IPS-11a (cell line): Measurements from ENCODE around the gene BCCIP.

Experiments used
- H3K4me3 ChIP-seq: one replicate; pipeline ENCODE4 v1.5.1; 2013; ENCODE audit warnings: low read depth, low read length, control low read depth

The BCCIP gene

DNA sequence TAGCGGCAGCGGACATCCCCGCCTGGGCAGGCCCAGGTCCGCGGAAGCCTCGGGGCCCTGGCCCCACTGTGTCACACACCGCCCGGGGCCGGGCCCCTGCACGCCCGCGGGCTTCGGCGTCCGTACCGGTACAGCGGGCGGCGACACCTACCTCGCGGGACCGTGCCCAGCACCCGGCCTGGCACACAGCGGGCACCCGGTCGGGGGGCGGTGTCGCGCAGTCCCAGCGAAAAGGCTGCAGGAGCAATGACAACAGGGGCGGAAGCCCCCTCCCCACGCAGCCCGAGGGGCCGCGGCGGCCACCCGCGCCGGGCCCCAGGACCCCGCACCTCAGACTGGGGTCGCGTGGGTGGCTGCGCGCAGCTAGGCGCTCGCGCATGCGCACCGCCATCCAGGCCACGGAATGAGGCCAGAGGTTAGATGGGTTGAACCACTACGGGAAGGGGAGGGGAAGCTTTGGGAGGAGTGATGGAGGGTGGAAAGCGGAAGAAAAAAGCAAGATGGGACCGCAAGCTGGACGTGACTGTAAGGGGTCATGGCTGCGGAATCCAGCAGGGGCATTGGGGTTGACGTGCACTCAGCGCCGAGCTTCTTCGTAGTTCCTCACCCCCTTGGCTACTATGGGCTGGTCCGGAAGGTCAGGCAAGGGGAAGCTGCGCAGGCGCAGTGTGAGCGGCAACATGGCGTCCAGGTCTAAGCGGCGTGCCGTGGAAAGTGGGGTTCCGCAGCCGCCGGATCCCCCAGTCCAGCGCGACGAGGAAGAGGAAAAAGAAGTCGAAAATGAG, at the start of gene BCCIP, which contains the start of gene UROS:
Gene BCCIP (plus strand): TSS at position 669 of the 785 bp plus-strand sequence. CDS start 12 bp downstream, at position 681.
Gene UROS (minus strand): TSS at position 381 of the 785 bp plus-strand sequence. CDS start 6,759 bp downstream, outside the sequence.
- H3K4me3 ChIP-seq, result peak within 1 kb of the TSS; percentile 97

DNA sequence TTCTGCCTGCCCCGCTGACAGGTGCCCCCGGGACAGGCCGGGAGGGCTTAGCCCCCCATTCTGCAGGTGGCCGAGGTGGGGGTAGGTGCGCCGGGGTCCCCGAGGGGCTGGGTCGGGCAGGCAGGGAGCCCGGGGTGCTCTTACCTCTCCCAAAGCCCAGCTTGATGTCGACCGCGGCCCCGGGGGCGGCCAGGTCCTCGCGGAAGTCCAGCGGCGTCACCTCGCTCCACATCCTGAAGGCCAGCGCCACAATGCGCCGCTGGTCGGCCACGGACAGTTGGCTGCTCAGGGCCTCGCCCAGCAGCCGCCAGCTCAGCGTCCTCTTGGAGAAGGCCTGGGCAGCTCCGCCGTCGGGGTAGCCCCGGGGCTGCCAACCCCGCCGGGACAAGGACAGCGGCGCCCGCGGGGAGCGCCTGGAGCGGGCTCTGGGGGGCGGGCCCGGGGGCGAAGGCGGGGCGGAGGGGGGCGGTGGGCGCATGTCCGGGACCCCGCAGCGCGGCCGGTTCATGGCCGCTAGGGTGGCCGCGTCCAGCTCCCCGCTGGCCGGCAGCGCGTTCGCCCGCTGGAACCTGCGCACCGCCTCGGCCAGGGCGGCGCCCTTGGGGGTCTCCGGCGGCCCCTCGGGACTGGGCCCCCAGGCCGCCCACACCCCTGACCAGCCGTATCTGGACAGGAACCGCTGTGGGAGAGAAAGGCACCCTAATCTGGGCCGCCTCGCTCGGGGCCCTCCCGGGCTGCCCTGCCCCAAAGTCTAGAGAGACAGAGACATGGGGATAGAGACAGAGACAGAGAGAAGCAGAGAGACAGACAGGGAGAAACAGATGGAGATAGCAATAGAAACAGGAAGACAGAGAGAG, 49.4 kb upstream of the BCCIP start:
- no peak overlapping the region for H3K4me3 ChIP-seq

DNA sequence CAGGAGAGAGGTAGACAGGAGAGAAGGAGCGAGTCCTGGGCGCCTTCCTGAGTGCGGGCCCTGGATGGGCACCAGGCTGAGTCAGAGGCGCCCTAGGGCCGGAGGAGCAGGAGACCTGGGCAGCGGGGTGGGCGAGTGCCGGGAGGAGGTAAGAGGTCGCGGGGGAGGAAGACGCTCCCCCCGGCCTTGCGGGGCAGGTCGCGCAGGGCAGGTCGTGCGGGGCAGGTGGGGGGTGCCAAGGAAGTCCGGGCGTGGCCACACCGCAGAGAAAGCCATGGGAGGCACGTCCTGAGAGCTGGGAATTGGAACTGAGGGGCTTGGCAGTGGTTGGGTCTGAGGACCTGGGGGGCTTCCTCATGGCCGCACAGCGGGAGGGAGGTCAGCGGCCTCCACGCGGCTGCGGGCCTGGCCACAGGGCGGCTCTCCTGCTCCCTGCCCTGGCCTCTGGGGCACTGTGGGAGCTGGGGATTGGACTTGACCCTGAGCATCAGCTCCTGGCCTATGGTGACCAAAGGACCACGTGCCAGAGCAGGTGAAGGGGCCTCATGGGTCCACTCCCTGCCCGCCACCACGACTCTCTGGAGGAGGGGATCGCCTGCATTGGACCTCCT, 48.7 kb upstream of the BCCIP start:
- H3K4me3 ChIP-seq, result no peak overlapping the region

DNA sequence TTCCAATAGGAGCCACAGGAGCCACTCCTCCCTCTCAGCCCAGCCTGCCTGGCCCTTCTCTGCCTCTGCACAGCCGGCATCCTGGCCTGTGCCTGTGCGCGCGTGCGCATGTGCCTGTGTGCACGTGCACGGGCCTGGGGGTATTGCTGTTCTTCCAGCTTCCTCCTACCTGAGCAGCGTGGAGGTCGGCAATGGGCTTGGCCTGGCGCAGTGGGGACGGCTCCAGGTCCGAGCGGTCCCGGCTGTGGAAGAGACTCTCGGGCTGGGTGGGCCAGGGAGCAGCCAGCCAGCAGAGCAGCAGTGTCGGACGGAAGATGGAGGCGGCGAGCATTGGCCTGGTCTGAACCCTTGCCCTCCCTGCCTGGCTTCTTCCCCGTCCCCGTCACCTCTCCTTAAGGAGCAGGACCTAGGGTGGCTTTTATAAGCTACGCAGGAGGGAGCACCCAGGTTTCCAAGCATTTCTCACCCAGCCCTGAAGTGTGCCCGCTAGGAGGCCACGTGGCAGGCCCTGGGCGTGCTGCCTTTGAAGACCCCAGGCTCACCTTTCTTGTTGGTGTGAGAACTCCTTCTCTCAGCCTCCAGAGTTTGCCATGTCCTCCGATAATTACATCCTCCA, 47.7 kb upstream of the BCCIP start, which contains the start of gene MMP21:
Gene MMP21 (minus strand): TSS at position 331 of the 616 bp plus-strand sequence. CDS start 0 bp downstream, at position 331.
- no peak within 1 kb of the TSS for H3K4me3 ChIP-seq

DNA sequence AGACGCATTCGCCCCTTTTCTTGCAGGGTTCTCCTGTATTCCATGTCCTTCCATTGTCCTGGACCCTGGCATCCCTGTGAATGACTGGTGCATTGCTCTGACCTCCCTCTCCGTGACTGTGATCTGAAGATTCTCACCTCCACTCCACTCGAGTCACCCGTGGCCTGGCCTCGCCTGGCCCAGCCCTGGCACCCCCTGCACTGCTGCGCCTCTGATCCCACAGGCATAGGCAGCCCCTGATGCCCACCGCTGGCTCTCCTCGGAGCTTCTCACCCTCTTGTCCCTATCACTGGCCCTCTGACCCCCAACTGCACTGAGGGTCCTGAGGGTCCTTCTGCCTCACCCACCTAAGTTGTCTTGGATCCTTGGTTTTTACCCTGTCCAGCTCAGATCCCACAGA, 45.5 kb upstream of the BCCIP start:
- H3K4me3 ChIP-seq, result no peak overlapping the region

DNA sequence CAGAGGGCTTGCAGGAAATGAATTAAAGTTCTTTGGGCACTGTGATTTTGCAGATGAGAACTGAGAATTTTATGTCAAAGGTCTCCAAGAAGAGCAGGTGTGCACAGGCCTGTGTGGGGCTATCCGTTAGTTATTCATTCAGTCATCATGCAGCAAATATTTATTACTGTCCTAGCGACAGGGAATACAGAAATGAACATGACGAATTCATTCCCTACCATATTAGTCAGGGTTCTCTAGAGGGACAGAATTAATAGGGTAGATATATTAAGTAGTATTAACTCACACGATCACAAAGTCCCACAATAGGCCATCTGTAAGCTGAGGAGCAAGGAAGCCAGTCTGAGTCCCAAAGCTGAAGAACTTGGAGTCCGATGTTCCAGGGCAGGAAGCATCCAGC, 44.8 kb upstream of the BCCIP start:
- no peak overlapping the region for H3K4me3 ChIP-seq

DNA sequence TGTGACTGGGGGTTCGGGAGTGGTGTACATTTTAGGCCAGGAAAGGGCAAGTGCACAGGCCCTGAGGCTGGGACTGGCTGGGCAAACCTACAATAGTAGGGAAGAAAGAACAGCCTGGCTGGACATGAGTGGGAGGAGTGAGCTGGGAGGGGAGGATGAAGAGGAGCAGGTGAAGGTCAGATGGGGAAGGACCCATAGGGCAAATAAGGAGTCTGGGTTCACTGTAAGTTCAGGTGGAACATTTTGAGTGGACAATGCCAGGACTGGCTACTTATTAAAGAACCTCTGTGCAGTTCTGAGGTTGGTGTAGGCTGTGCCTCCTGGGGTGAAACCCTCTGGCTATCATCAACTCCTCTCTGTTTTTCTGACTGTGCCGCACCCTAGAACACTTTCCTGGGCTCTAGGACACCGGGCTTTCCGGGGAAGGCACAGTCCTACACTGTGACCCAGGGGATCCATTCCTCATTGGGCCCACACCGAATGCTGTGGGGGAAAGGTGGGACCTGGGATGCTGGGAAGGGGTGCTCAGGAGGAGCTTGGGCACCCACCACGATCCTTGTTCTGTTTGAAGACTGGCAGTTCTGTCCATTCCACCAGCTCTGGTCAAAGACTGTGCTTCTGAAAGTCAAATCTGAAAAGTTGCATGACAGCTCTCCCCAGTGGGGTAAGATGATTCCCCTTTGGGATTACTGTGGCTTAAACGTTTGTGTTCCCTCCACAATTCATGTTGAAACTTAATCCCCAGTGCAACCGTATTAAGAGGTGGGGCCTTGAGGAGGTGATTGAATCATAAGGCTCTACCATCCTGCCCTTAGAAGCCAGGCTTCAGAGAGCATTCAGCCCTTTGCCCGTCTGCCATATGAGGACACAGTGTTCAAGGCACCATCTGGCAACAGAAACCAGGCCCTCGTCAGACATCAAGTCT, 43.7 kb upstream of the BCCIP start:
- no peak overlapping the region for H3K4me3 ChIP-seq

DNA sequence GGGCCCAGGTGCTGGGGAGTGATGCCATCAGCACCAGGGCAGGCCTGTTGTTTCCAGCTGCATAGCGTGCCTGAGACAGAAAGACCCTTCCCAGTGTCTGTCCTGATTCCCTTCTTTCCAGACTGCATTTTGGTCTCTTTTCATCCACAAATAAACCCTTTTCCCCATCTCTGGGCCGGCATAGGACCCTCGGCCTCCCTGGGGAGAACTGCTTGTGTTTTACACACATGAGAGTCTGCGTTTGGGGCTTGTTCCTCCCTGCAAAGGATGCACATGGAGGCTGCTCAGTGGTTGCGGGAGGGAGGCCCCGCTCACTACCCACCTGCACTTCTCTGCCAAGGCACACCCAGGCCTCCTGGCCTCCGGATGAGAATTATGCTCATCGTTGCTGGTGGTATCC, 42.0 kb upstream of the BCCIP start:
- H3K4me3 ChIP-seq, result no peak overlapping the region

DNA sequence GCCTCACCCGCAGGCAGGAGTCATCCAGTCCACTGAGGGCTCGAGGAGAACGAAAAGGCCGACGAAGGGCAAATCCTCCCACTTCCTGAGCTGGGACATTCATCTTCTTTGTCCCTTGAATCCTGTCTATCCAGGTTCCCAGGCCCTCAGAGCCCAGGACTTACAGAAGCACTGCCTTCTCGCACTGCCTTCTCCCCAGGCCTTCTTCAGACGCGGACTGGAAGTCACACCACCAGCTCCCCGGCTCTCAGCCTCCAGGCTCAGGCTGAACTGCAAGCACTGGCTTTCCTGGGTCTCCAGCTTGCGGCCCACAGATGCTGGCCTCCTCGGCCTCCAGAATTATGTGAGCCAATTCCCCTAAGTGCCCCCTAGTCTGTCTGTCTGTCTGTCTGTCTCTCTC, 41.3 kb upstream of the BCCIP start:
- H3K4me3 ChIP-seq, result no peak overlapping the region

DNA sequence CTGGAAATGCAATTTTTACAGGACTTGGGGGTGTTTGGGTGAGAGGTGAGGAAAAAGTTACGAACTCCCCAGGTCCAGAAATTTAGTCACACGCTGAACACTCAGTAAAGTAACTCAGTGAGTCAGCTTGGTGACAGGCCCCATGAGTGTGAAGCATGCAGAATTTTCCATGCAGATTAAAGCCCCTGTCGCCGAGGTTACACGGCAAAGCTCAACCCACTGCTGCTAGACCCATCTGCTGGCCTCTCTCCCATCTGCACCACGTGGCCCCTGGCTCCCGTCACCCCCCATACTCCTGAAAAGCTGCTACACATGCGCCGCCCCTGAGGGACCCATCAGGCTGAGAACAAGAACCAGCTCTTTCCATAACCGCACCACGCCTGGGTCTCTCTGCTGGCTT, 40.7 kb upstream of the BCCIP start:
- H3K4me3 ChIP-seq, result no peak overlapping the region

DNA sequence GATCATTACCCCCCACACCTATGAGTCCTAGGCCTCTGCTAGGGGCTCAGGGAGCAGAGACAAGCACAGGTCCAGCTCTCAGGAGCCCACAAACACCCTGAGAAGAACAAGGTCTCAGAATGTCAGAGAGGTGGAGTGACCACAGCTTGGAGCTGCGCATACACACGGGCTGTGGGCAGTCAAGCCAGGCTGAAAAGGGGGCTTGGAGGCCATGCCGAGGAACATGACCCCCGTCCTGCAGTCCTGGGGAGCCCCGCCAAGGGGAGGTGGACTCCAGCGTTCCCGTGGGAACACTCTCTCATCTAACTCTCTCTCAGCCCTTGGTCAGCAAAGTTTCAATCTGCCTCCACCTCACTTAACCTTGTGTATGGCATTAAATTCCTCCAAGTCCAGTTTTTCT, 39.9 kb upstream of the BCCIP start:
- no peak overlapping the region for H3K4me3 ChIP-seq

DNA sequence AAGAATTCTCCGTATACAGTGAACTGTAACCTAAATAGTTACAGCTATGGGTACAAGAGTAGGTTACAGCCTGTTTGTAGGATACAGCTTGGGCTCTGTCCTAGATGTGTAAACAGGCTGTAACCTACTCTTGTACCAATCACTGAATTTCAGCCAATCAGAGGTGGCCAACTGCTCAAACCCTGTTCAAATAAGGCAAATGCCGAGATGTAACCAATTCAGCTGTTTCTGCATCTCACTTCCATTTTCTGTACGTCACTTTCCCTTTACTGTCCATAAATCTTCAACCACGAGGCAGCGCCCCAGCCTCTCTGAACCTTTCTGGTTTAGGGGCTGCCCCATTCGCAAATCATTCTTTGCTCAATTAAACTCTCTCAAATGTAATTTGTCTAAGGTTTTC, 39.4 kb upstream of the BCCIP start:
- H3K4me3 ChIP-seq, result no peak overlapping the region

DNA sequence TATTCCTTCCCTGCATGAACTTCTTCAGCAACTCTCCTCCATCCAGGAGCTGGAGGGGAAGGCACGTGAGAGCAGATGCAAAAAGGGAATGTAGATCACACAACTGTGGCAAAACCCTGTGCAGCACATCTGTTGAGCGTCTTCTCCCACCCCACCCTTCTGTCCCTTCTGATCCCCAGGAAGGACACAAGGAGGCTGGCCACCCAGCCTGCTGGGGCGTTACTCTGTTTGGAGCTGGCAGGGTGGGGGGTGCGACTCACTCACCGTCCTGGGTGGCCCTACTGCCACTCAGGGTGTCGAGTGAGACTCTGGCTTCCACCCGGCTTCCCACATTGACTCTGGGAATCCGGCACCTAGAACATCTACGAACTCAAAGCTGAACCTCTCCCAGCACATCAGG, 37.6 kb upstream of the BCCIP start:
- H3K4me3 ChIP-seq, result no peak overlapping the region

DNA sequence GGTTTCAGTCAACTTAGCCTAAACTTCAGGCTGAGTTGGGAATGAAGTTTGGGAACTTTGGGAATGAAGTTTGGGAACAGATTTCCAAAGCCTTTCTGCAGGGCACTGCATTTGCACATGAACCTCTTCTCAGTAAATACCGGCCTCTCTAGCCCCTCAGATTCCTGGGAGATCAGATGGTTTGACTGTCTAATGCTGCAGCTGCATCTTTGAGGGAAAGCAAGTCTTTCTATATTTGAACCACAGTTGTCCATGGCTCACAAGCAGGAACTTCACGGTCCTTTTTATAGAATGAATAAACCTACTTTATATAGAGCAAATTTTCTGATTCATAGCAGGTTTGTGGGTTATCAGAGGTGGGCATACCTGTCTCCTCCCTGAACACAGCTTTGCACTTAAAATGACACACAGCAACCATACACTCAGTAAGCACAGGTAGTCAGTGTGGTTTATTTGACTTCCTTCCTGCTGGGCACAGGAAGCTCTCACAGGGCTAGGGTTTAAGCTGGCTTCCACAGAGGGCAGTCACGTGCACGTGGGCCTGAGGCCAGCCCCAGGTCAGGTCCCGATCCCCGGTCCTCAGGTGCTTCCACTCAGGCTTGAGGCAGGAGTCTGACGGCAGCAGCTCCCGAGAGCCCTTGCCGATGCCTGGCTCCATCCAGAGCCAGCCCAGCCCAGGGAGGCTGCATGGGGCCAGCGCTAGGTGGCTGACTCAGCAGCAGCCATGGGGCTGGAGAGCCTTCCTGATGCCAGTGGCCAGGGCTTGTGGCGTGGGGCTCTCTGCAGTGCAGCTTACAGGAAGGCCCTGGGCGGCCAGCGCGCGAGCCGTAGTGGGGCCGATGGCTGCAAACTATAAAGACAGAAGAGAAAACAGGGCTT, 35.0 kb upstream of the BCCIP start:
- no peak overlapping the region for H3K4me3 ChIP-seq

DNA sequence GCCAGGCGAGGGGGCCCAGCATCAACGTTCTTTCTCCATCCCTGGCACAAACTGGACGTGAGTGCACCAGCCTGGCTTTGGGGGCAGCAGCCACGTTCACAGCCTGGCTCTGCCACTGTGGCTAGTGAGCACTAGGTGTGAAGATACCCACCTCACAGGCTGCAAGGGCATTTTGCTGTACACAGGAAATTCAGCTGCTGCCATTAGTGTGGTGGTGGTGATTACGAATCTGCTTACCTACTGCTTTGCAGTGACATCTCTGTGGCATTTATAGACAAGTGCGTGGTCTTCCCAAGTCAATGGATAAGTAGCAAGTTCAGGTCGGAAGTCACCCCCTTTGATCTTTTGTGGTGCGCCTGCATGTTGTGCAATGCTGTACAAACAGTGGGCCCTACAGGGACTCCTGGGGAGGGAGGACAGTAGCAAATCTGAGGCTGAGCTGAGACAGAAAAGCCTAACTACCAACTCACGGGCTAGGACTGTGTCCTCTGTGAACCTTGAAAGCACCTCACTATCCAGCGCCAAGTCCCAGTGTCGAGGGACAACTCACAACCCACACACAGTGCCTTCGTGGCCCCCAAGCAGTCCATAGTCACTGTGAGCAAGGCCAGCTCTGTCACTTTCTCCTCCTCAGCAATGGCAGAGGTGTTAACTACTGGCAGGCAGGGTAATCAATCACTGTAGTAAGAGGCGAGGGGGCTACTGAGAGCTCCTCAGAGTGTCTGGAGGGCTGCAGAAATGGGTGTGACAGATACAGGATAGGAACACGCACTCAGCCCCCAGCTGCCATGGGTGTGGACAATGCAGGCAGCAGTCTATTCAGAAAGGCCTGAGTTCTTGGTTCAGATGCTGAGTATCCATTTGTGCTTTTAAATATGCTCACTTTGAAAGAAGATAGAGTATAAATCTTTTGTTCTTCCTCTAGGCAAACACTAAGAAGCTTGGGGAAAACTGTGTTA, 30.7 kb upstream of the BCCIP start:
- no peak overlapping the region for H3K4me3 ChIP-seq

DNA sequence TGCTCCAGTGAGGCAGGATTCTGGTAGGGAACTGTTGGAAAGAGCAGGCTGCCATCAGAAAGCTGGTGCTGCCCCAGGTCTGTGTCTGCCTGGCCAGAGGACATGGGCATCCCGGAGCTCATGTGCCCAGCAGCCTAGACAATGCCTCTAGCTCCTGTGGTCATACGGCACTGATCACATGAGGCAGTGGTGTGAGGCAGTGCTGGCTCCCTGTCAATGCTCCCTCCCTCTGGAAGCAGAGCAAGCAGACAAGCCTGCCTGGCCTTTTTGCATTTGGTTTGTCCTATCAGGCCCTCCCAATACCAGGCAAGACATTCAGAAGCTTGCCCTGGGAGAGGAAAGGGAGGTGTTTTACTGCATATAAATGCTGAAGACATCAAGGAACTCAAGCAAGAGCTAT, 28.2 kb upstream of the BCCIP start:
- no peak overlapping the region for H3K4me3 ChIP-seq

DNA sequence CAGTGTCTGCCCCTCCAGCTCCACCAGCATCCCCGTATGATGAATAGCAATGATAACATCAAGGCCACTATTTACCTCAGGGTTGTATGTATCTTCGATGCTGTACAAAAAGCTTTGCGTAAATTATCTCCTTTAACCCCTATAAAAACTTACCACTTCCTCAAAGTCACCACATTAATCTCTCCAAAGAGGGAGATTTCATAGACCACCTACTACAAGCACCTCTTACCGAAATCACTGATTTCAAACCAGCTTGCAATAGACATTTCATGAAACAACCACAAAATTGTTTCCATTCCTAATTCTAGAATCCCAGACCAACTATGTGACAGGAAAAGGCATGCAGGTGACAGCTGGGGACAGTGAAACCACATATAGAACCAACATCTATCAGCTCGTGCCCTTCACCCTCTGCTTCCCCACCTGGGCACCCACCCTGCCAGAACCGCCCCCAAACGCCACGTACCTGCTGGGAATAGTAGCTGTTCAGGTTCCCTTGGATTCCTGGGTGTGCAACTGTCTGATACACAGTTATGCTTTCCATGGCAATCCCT, 27.6 kb upstream of the BCCIP start:
- H3K4me3 ChIP-seq, result no peak overlapping the region

DNA sequence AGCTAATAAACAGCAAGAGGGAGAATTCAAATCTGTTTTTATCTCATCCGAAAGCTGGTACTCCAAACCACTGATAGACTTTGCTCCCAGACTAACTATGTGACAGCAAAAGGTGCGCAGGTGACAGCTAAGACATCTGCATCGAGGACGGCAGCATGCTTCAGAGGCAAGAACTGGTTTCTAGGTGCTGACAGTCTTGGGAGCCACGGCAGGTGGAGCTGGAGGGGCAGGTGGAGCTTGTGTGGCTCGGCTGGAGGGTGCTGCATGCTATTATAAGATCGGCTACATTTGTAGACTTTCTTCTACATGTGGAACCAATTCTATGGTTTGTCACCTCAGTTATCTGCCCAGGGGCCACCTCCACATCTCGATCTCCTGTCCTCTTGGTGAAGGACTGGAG, 25.9 kb upstream of the BCCIP start:
- no peak overlapping the region for H3K4me3 ChIP-seq
